ENCODE measurements around the gene IGSF21.

Gene IGSF21

DNA sequence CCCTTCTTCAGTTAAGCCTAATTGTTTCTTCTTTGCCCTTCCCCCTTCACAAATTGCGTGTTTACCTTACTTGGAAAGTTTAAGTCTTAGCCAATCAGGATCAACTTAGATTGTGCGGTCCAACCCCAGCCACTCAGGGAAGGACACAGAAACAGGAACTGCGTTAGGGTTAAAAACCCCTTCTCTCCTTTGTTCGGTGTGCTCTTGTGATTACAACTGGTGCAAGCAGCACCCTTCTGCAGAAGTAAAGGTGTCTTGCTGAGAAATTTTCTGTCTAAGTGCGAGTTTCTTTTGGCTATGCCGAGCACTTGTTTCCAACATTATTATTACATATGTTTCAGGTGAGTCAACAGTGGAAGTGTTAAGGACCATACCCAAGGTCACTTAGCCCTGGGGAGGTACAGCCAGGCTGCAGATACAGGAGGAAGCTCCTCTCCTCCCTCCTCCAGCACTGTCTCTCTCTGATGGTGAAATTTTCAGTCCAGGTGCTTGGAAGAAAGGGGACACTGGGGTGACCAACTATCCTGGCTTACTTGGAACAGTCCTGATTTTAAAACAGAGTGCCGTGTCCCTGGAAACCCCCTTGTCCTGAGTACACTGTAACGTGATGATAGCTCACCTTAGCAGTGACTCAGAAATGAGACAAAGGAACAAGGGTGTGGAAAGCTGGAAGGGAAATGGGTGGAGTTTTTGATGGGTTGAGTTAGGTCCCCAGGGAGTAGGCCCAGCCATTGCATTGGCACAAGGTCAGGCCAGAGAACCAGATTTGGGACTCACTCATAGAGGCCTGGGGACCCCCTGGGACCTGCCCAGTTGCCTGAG is 304.4 kb downstream of the IGSF21 start:
- TF ChIP-seq, protein P1, sequence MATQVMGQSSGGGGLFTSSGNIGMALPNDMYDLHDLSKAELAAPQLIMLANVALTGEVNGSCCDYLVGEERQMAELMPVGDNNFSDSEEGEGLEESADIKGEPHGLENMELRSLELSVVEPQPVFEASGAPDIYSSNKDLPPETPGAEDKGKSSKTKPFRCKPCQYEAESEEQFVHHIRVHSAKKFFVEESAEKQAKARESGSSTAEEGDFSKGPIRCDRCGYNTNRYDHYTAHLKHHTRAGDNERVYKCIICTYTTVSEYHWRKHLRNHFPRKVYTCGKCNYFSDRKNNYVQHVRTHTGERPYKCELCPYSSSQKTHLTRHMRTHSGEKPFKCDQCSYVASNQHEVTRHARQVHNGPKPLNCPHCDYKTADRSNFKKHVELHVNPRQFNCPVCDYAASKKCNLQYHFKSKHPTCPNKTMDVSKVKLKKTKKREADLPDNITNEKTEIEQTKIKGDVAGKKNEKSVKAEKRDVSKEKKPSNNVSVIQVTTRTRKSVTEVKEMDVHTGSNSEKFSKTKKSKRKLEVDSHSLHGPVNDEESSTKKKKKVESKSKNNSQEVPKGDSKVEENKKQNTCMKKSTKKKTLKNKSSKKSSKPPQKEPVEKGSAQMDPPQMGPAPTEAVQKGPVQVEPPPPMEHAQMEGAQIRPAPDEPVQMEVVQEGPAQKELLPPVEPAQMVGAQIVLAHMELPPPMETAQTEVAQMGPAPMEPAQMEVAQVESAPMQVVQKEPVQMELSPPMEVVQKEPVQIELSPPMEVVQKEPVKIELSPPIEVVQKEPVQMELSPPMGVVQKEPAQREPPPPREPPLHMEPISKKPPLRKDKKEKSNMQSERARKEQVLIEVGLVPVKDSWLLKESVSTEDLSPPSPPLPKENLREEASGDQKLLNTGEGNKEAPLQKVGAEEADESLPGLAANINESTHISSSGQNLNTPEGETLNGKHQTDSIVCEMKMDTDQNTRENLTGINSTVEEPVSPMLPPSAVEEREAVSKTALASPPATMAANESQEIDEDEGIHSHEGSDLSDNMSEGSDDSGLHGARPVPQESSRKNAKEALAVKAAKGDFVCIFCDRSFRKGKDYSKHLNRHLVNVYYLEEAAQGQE (IDR thresholded peaks at IDR 0.05; ENCODE audit: low read depth): no peak
- TF ChIP-seq EP300 (IDR thresholded peaks at IDR 0.05; ENCODE audit: borderline replicate concordance) (no peak), TAF1 (IDR thresholded peaks at IDR 0.05; ENCODE audit: low read depth) (no peak), ZBTB7A (IDR thresholded peaks at IDR 0.05; ENCODE audit: low read depth) (no peak), YY1 (IDR thresholded peaks at IDR 0.05; ENCODE audit: low read depth) (no peak), FOXM1 (IDR thresholded peaks at IDR 0.05; ENCODE audit: borderline replicate concordance, low read depth) (no peak), TCF12 (IDR thresholded peaks at IDR 0.05; ENCODE audit: low read depth) (no peak), TEAD4 (IDR thresholded peaks at IDR 0.05) (no peak), EGR1 (IDR thresholded peaks at IDR 0.05) (no peak), NFIC (IDR thresholded peaks at IDR 0.05) (no peak), CEBPB (IDR thresholded peaks at IDR 0.05) (no peak), RAD21 (IDR thresholded peaks at IDR 0.05; ENCODE audit: low read depth) (no peak), CREB1 (IDR thresholded peaks at IDR 0.05; ENCODE audit: low read depth) (no peak)
- TF ChIP-seq, protein P2, sequence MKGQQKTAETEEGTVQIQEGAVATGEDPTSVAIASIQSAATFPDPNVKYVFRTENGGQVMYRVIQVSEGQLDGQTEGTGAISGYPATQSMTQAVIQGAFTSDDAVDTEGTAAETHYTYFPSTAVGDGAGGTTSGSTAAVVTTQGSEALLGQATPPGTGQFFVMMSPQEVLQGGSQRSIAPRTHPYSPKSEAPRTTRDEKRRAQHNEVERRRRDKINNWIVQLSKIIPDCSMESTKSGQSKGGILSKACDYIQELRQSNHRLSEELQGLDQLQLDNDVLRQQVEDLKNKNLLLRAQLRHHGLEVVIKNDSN (IDR thresholded peaks at IDR 0.05): no peak
- TF ChIP-seq, protein P3, sequence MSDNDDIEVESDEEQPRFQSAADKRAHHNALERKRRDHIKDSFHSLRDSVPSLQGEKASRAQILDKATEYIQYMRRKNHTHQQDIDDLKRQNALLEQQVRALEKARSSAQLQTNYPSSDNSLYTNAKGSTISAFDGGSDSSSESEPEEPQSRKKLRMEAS (IDR thresholded peaks at IDR 0.05): no peak

DNA sequence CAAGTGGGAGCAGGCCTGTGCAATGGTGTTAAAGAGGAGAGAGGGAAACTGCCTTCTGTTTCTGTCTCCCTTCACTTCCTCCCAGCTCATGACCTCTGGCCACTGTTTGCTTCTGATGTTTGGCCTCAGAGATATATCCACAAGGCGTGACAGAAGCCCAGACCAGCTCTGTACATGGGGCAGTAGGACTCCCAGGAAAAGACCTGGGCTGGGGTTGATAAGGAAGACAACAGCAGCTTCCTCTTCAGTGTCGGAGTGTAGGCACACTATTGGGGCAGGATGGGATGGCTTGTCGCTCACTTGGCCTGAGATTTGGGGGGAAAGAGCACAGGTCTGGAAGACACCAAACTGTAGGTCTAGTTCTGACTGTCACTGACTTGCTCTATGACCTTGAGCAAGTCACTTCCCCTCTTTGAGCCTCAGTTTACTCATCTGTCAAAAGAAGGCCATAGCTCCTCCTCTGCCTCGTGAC is 305.3 kb downstream of the IGSF21 start:
- TF ChIP-seq NFIC (IDR thresholded peaks at IDR 0.05) (no peak), FOXM1 (IDR thresholded peaks at IDR 0.05; ENCODE audit: borderline replicate concordance, low read depth) (no peak), EP300 (IDR thresholded peaks at IDR 0.05; ENCODE audit: borderline replicate concordance) (no peak), CEBPB (IDR thresholded peaks at IDR 0.05) (no peak), YY1 (IDR thresholded peaks at IDR 0.05; ENCODE audit: low read depth) (no peak), RAD21 (IDR thresholded peaks at IDR 0.05; ENCODE audit: low read depth) (no peak), TCF12 (IDR thresholded peaks at IDR 0.05; ENCODE audit: low read depth) (no peak), ZBTB7A (IDR thresholded peaks at IDR 0.05; ENCODE audit: low read depth) (no peak), EGR1 (IDR thresholded peaks at IDR 0.05) (no peak), CREB1 (IDR thresholded peaks at IDR 0.05; ENCODE audit: low read depth) (no peak), TAF1 (IDR thresholded peaks at IDR 0.05; ENCODE audit: low read depth) (no peak), TEAD4 (IDR thresholded peaks at IDR 0.05) (no peak)
- TF ChIP-seq, protein P2 (IDR thresholded peaks at IDR 0.05): no peak
- TF ChIP-seq, protein P3 (IDR thresholded peaks at IDR 0.05): no peak
- TF ChIP-seq, protein P1 (IDR thresholded peaks at IDR 0.05; ENCODE audit: low read depth): no peak

DNA sequence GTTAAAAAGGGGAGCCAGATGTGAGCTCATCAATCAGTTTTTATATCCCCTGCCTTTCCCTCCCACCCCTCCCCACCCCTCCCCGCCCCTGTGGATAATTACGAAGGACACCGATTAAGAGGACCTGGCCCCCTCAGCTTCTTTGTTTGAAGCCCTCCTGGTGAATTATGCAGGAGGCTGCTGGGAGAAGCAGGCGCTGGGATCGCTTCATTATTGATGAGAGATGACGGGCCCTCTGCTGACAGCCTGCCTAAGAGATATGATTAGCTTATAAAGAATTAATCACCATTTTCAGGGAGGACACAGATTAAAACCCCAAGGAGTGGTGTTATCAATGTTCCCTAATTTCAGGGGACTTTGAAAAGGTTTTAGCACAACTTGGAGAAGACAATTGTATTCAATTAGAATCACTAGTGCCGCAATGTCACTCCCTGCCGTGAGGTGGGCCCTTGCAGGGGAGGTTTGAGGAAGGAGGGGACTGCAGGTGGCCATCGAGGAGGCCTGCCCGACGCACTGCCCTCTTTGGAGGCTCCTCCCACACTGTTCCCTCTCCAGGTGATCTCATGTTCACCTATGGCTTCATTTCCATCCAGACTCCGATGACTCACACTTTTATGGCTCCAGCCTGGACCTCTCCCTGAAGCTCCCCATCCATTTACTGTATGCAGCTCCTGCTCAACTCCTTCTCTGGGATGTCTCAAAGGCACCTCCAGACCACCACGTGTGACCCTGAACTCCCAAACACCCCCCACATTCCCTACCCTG is 306.1 kb downstream of the IGSF21 start:
- TF ChIP-seq FOXM1 (IDR thresholded peaks at IDR 0.05; ENCODE audit: borderline replicate concordance, low read depth): no peak
- TF ChIP-seq, protein P2 (IDR thresholded peaks at IDR 0.05): no peak
- no peak for TF ChIP-seq CREB1 (IDR thresholded peaks at IDR 0.05; ENCODE audit: low read depth)
- TF ChIP-seq, protein P1 (IDR thresholded peaks at IDR 0.05; ENCODE audit: low read depth): no peak
- TF ChIP-seq, protein P3 (IDR thresholded peaks at IDR 0.05): no peak
- TF ChIP-seq YY1 (IDR thresholded peaks at IDR 0.05; ENCODE audit: low read depth): no peak
- TF ChIP-seq CEBPB (IDR thresholded peaks at IDR 0.05): no peak
- no peak for TF ChIP-seq TCF12 (IDR thresholded peaks at IDR 0.05; ENCODE audit: low read depth)
- no peak for TF ChIP-seq ZBTB7A (IDR thresholded peaks at IDR 0.05; ENCODE audit: low read depth)
- TF ChIP-seq EGR1 (IDR thresholded peaks at IDR 0.05): no peak
- no peak for TF ChIP-seq NFIC (IDR thresholded peaks at IDR 0.05)
- TF ChIP-seq TEAD4 (IDR thresholded peaks at IDR 0.05): no peak
- TF ChIP-seq TAF1 (IDR thresholded peaks at IDR 0.05; ENCODE audit: low read depth): no peak
- TF ChIP-seq RAD21 (IDR thresholded peaks at IDR 0.05; ENCODE audit: low read depth): no peak
- TF ChIP-seq EP300 (IDR thresholded peaks at IDR 0.05; ENCODE audit: borderline replicate concordance): no peak

All from Ishikawa (cell line).